HFFc6 (cell line): ENCODE results near the gene AK9. TPM values are rescaled to one million over a fixed set of nuclear protein-coding genes. Genes with fewer than 3 reads are reported as not detected.

Experiments used
- DNase-seq: peaks from one replicate; pipeline ENCODE4 v3.0.0-alpha.2; 2018
- H3K27ac Mint-ChIP-seq: 2 replicates; pipeline ENCODE4 v1.8.0; 2020; ENCODE audit warnings: mild to moderate bottlenecking, mixed read lengths
- H3K27me3 Mint-ChIP-seq: 2 replicates; pipeline ENCODE4 v1.8.0; 2021; ENCODE audit warnings: mild to moderate bottlenecking, moderate library complexity, mixed read lengths; ENCODE audit not compliant: insufficient read depth
- H3K36me3 Mint-ChIP-seq: 2 replicates; pipeline ENCODE4 v1.8.0; 2021; ENCODE audit warnings: low read depth, mixed read lengths
- H3K4me1 Mint-ChIP-seq: 2 replicates; pipeline ENCODE4 v1.8.0; 2020; ENCODE audit warnings: low read depth, mixed read lengths
- H3K4me3 Mint-ChIP-seq: 2 replicates; pipeline ENCODE4 v1.8.0; 2020; ENCODE audit warnings: mild to moderate bottlenecking, moderate library complexity, mixed read lengths
- H3K9me3 Mint-ChIP-seq: 2 replicates; pipeline ENCODE4 v1.8.0; 2020; ENCODE audit warnings: mild to moderate bottlenecking, mixed read lengths
- total RNA-seq, 6 experiments: library from RNA; stranded (reverse); fragmentation: NEBNext Ultra II Directional; extraction: Animal tissue kit (Norgen Biotek cat#: 25700); gene quantifications; 2 replicates in 1 of 6; 3 replicates in 5 of 6; pipeline ENCODE4 v1.2.3, GENCODE V29; 2021
- TF ChIP-seq, protein P1 (sequence below): fragments of 200-600 bp; sonication (generic); IDR thresholded peaks from 2 replicates; pipeline ENCODE4 v1.5.0; 2021; ENCODE audit warnings: antibody characterized with exemption, mild to moderate bottlenecking

The AK9 gene
- total RNA-seq, 6 experiments from 2014 or later: 1.2 to 2.0 (median 1.5) TPM

- no peaks in the 10 kb centered on the region for H3K9me3 Mint-ChIP-seq
- H3K27me3 Mint-ChIP-seq: peaks cover 26% of the 10 kb centered on the region
- no peak for DNase-seq
- H3K36me3 Mint-ChIP-seq: no peaks in the 10 kb centered on the region
- TF ChIP-seq, protein P1, sequence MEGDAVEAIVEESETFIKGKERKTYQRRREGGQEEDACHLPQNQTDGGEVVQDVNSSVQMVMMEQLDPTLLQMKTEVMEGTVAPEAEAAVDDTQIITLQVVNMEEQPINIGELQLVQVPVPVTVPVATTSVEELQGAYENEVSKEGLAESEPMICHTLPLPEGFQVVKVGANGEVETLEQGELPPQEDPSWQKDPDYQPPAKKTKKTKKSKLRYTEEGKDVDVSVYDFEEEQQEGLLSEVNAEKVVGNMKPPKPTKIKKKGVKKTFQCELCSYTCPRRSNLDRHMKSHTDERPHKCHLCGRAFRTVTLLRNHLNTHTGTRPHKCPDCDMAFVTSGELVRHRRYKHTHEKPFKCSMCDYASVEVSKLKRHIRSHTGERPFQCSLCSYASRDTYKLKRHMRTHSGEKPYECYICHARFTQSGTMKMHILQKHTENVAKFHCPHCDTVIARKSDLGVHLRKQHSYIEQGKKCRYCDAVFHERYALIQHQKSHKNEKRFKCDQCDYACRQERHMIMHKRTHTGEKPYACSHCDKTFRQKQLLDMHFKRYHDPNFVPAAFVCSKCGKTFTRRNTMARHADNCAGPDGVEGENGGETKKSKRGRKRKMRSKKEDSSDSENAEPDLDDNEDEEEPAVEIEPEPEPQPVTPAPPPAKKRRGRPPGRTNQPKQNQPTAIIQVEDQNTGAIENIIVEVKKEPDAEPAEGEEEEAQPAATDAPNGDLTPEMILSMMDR: no peak
- H3K4me3 Mint-ChIP-seq: no peak overlapping the region
- H3K4me1 Mint-ChIP-seq: peaks cover 6% of the 10 kb centered on the region
- no peak overlapping the region for H3K27ac Mint-ChIP-seq
Measured at GRCh38 chr6:109506314-109506713, 184.7 kb downstream of the AK9 start.

DNA sequence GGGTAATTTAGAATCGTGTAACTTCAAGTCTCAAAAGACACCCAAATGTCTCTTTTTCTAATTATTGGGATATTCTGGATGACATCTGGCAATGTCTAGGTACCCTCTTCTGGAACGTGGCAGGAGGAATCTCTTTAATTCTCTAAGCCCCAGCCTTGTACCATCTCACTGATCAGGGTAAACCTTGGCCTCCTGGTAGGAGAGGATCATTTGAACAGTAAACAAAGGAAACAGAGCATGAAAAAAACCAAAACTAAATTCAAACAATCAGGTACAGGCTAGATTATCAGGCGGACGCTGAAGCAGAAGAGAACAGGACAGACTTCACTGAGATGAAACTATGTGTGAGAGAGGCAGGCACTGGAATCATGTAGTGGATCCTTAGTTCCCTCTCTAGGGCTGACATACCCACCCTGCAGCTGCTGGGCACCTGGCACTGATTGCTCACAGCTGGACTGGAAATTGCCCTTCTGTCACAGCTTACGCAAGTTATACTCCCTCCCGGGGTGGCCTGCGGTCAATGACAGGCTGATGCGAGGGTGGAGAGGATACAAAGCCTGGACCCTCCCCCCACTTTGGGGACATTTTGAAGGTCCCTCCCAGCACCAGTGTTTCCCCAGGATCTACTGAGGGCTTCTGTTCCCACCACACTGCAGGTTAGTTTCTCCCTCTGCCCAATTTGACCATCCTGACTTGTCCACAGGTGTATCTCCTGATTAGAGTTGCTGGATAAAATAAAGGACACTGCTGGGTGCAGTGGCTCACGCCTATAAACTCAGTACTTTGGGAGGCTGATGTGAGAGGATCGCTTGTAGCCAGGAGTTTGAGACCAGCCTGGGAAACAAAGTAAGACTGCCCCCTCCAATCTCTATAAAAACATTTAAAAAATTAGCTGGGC lies 187.4 kb downstream of the AK9 start:
- no peak overlapping the region for H3K4me3 Mint-ChIP-seq
- peaks cover 31% of the 10 kb centered on the region for H3K27me3 Mint-ChIP-seq
- no peaks in the 10 kb centered on the region for H3K36me3 Mint-ChIP-seq
- H3K4me1 Mint-ChIP-seq: peaks cover 6% of the 10 kb centered on the region
- no peak for DNase-seq
- H3K27ac Mint-ChIP-seq: no peak overlapping the region
- H3K9me3 Mint-ChIP-seq: no peaks in the 10 kb centered on the region
- TF ChIP-seq, protein P1: no peak

DNA sequence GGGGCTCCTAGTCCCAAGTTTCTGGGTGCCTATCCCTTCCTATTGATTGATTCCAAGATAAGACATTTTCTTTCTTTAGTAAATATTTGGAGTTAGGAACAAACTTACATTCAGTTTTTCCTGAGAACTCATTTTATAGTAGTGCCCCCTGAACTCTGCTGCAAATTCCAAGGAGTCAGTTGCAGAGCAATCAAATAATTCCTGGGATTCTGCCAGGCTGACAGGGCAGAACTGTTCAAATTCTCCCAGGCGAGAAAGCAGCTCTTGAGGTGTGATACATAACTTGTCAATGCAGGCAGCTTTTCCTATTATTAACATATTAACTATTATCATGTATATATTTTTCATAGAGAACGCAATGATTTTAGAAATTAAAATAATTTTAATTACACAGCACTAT lies 192.1 kb downstream of the AK9 start:
- TF ChIP-seq, protein P1: no peak
- H3K9me3 Mint-ChIP-seq: no peaks in the 10 kb centered on the region
- H3K4me3 Mint-ChIP-seq: no peak overlapping the region
- H3K27ac Mint-ChIP-seq: no peak overlapping the region
- peaks cover 43% of the 10 kb centered on the region for H3K27me3 Mint-ChIP-seq
- H3K4me1 Mint-ChIP-seq: peaks cover 10% of the 10 kb centered on the region
- no peak for DNase-seq
- no peaks in the 10 kb centered on the region for H3K36me3 Mint-ChIP-seq

GRCh38 chr6:109498052-109498451 lies 192.9 kb downstream of the AK9 start:
- Mint-ChIP-seq H3K4me3 (no peak overlapping the region), H3K4me1 (peaks cover 10% of the 10 kb centered on the region), H3K9me3 (no peaks in the 10 kb centered on the region), H3K27me3 (peaks cover 43% of the 10 kb centered on the region), H3K36me3 (no peaks in the 10 kb centered on the region), H3K27ac (no peak overlapping the region)
- no peak for DNase-seq
- TF ChIP-seq, protein P1: no peak

GRCh38 chr6:109496036-109496772 lies 194.8 kb downstream of the AK9 start:
- H3K27ac Mint-ChIP-seq: no peak overlapping the region
- H3K27me3 Mint-ChIP-seq: peaks cover 33% of the 10 kb centered on the region
- H3K4me1 Mint-ChIP-seq: peaks cover 10% of the 10 kb centered on the region
- H3K4me3 Mint-ChIP-seq: no peak overlapping the region
- DNase-seq: no peak
- no peaks in the 10 kb centered on the region for H3K9me3 Mint-ChIP-seq
- TF ChIP-seq, protein P1: no peak
- H3K36me3 Mint-ChIP-seq: no peaks in the 10 kb centered on the region
